Measurements from ENCODE around the gene MED16. TPM values are rescaled to one million over a fixed set of nuclear protein-coding genes. Genes with fewer than 3 reads are reported as not detected.
"Not testable (repeated sequence)": the region's sequence is repeated elsewhere in the genome, so short reads cannot be mapped to it uniquely, and the experiment has no call there.

The MED16 gene
- total RNA-seq, 1 donor from 2014 or later, result 57.1 TPM

- DNase-seq (ENCODE audit: extremely low read depth, low read depth, low spot score), result no peak
Measured at GRCh38 chr19:889662-890295, 3.2 kb downstream of the MED16 start.

- no peak for DNase-seq (ENCODE audit: extremely low read depth, low read depth, low spot score)
Measured at GRCh38 chr19:888581-889385, 4.2 kb downstream of the MED16 start.

- DNase-seq (ENCODE audit: extremely low read depth, low read depth, low spot score), result no peak
Measured at GRCh38 chr19:887599-887998, 5.4 kb downstream of the MED16 start.

- no peak for DNase-seq (ENCODE audit: extremely low read depth, low read depth, low spot score)
Measured at GRCh38 chr19:887072-887471, 5.9 kb downstream of the MED16 start.

GRCh38 chr19:885536-886224, 7.3 kb downstream of the MED16 start:
- no peak for DNase-seq (ENCODE audit: extremely low read depth, low read depth, low spot score)

- DNase-seq (ENCODE audit: extremely low read depth, low read depth, low spot score), result no peak
Measured at GRCh38 chr19:884420-885211, 8.4 kb downstream of the MED16 start.

GRCh38 chr19:883661-884211, 9.3 kb downstream of the MED16 start:
- no peak for DNase-seq (ENCODE audit: extremely low read depth, low read depth, low spot score)

- no peak for DNase-seq (ENCODE audit: extremely low read depth, low read depth, low spot score)
Measured at GRCh38 chr19:882871-883497, 10.0 kb downstream of the MED16 start.

- no peak for DNase-seq (ENCODE audit: extremely low read depth, low read depth, low spot score)
Measured at GRCh38 chr19:881385-882071, 11.5 kb downstream of the MED16 start.

GRCh38 chr19:879711-880438, 13.1 kb downstream of the MED16 start:
- no peak for DNase-seq (ENCODE audit: extremely low read depth, low read depth, low spot score)

- DNase-seq (ENCODE audit: extremely low read depth, low read depth, low spot score), result not testable (repeated sequence)
Measured at GRCh38 chr19:878751-879561, 14.0 kb downstream of the MED16 start.

GRCh38 chr19:877992-878660, 14.9 kb downstream of the MED16 start:
- not testable (repeated sequence) for DNase-seq (ENCODE audit: extremely low read depth, low read depth, low spot score)

- no peak for DNase-seq (ENCODE audit: extremely low read depth, low read depth, low spot score)
Measured at GRCh38 chr19:876780-877314, 16.1 kb downstream of the MED16 start.

- DNase-seq (ENCODE audit: extremely low read depth, low read depth, low spot score), result no peak
Measured at GRCh38 chr19:876089-876488, 16.9 kb downstream of the MED16 start.

- DNase-seq (ENCODE audit: extremely low read depth, low read depth, low spot score), result no peak
Measured at GRCh38 chr19:875265-875879, 17.6 kb downstream of the MED16 start.

- no peak for DNase-seq (ENCODE audit: extremely low read depth, low read depth, low spot score)
Measured at GRCh38 chr19:873561-874041, 19.4 kb downstream of the MED16 start.

- DNase-seq (ENCODE audit: extremely low read depth, low read depth, low spot score), result no peak
Measured at GRCh38 chr19:873084-873483, 19.9 kb downstream of the MED16 start.

Measured in glomerular endothelial cell (primary cell).